ENCODE results near the gene NR2C2.

GRCh38 chr3:15063238-15063637 is 115.9 kb downstream of the NR2C2 start:
- TF ChIP-seq, protein P1, sequence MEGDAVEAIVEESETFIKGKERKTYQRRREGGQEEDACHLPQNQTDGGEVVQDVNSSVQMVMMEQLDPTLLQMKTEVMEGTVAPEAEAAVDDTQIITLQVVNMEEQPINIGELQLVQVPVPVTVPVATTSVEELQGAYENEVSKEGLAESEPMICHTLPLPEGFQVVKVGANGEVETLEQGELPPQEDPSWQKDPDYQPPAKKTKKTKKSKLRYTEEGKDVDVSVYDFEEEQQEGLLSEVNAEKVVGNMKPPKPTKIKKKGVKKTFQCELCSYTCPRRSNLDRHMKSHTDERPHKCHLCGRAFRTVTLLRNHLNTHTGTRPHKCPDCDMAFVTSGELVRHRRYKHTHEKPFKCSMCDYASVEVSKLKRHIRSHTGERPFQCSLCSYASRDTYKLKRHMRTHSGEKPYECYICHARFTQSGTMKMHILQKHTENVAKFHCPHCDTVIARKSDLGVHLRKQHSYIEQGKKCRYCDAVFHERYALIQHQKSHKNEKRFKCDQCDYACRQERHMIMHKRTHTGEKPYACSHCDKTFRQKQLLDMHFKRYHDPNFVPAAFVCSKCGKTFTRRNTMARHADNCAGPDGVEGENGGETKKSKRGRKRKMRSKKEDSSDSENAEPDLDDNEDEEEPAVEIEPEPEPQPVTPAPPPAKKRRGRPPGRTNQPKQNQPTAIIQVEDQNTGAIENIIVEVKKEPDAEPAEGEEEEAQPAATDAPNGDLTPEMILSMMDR (IDR thresholded peaks at IDR 0.05; ENCODE audit: insufficient read depth, low read length): no peak
- TF ChIP-seq POLR2AphosphoS5 (IDR thresholded peaks at IDR 0.05; ENCODE audit: low read depth): no peak
- TF ChIP-seq SPI1 (IDR thresholded peaks at IDR 0.05; ENCODE audit: borderline replicate concordance, low read depth): no peak
- TF ChIP-seq, protein P2, sequence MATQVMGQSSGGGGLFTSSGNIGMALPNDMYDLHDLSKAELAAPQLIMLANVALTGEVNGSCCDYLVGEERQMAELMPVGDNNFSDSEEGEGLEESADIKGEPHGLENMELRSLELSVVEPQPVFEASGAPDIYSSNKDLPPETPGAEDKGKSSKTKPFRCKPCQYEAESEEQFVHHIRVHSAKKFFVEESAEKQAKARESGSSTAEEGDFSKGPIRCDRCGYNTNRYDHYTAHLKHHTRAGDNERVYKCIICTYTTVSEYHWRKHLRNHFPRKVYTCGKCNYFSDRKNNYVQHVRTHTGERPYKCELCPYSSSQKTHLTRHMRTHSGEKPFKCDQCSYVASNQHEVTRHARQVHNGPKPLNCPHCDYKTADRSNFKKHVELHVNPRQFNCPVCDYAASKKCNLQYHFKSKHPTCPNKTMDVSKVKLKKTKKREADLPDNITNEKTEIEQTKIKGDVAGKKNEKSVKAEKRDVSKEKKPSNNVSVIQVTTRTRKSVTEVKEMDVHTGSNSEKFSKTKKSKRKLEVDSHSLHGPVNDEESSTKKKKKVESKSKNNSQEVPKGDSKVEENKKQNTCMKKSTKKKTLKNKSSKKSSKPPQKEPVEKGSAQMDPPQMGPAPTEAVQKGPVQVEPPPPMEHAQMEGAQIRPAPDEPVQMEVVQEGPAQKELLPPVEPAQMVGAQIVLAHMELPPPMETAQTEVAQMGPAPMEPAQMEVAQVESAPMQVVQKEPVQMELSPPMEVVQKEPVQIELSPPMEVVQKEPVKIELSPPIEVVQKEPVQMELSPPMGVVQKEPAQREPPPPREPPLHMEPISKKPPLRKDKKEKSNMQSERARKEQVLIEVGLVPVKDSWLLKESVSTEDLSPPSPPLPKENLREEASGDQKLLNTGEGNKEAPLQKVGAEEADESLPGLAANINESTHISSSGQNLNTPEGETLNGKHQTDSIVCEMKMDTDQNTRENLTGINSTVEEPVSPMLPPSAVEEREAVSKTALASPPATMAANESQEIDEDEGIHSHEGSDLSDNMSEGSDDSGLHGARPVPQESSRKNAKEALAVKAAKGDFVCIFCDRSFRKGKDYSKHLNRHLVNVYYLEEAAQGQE (IDR thresholded peaks at IDR 0.05; ENCODE audit: insufficient replicate concordance, low read depth): no peak
- TF ChIP-seq GABPA (IDR thresholded peaks at IDR 0.05; ENCODE audit: low read depth): no peak
